ENCODE measurements around the gene LRRC66.

The LRRC66 gene

GRCh38 chr4:51958199-51958968 is 61.8 kb downstream of the LRRC66 start:
- Mint-ChIP-seq H3K27ac (no peak overlapping the region), H3K27me3 (ENCODE audit: low read depth) (no peaks in the 10 kb centered on the region), H3K4me1 (no peaks in the 10 kb centered on the region), H3K36me3 (ENCODE audit: low read depth) (no peaks in the 10 kb centered on the region), H3K9me3 (no peaks in the 10 kb centered on the region), H3K4me3 (no peak overlapping the region)
- TF ChIP-seq, protein P1, sequence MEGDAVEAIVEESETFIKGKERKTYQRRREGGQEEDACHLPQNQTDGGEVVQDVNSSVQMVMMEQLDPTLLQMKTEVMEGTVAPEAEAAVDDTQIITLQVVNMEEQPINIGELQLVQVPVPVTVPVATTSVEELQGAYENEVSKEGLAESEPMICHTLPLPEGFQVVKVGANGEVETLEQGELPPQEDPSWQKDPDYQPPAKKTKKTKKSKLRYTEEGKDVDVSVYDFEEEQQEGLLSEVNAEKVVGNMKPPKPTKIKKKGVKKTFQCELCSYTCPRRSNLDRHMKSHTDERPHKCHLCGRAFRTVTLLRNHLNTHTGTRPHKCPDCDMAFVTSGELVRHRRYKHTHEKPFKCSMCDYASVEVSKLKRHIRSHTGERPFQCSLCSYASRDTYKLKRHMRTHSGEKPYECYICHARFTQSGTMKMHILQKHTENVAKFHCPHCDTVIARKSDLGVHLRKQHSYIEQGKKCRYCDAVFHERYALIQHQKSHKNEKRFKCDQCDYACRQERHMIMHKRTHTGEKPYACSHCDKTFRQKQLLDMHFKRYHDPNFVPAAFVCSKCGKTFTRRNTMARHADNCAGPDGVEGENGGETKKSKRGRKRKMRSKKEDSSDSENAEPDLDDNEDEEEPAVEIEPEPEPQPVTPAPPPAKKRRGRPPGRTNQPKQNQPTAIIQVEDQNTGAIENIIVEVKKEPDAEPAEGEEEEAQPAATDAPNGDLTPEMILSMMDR (IDR thresholded peaks at IDR 0.05; ENCODE audit: unreplicated experiment in 3 of 3), result no peak
